ENCODE results near the gene DCTN3. TPM values are rescaled to one million over a fixed set of nuclear protein-coding genes. Genes with fewer than 3 reads are reported as not detected.

DCTN3 gene
- total and polyA plus RNA-seq, 9 of the 15 experiments (the other 6 are each of a cell fraction or from before 2014, with no cell fraction given), result 11.0 to 51.0 (median 41.9) TPM

- Histone ChIP-seq H2AFZ (ENCODE audit: low read depth, low read length) (no peak overlapping the region), H3K27me3 (ENCODE audit: control insufficient read depth in 2 of 2, insufficient read depth in 2 of 2, low read length in 2 of 2) (peaks cover 10 to 64% of the 10 kb centered on the region in 2 experiments), H3K4me3 (no peak overlapping the region), H4K20me1 (replicated peaks; ENCODE audit: control insufficient read depth, insufficient read depth, low read length) (peaks cover 18% of the 10 kb centered on the region), H3K79me2 (ENCODE audit: control insufficient read depth, insufficient read depth, low read length) (no peaks in the 10 kb centered on the region), H3K9me1 (ENCODE audit: control insufficient read depth, insufficient read depth, low read length) (no peaks in the 10 kb centered on the region), H3K4me1 (replicated peaks in 1 of 2; ENCODE audit: control insufficient read depth in 2 of 2, insufficient read depth in 2 of 2, low read length in 2 of 2) (peaks cover 0 to 34% of the 10 kb centered on the region in 2 experiments; a peak in 2 of 5 replicates), H3K36me3 (ENCODE audit: control insufficient read depth, insufficient read depth, low read length) (no peaks in the 10 kb centered on the region), H3K27ac (ENCODE audit: extremely low read depth, low read depth, low read length) (no peak overlapping the region), H3K9ac (ENCODE audit: insufficient read depth in 1 of 2, low read depth in 2 of 2, low read length in 2 of 2) (no peak overlapping the region), H3K4me2 (ENCODE audit: insufficient read depth, low read length) (no peak overlapping the region), H3K9me3 (replicated peaks; ENCODE audit: control insufficient read depth, insufficient read depth, low read depth, low read length) (no peaks in the 10 kb centered on the region)
- no peak for DNase-seq (ENCODE audit: extremely low read depth in 1 of 4, low spot score in 3 of 4)
- WGBS (ENCODE audit: insufficient coverage, low coverage, missing lambda C conversion rate), result 24% methylated on average over 29 of the region's 86 CpGs
- no TSS peak for BruUV-seq (replicated peaks)
- intact Hi-C loops (cut with micrococcal nuclease), result no loop called here
- TF ChIP-seq E2F6 (IDR thresholded peaks at IDR 0.05; ENCODE audit: borderline replicate concordance in 1 of 2, extremely low read depth in 1 of 2, insufficient read depth in 1 of 2, insufficient read length in 1 of 2, low read depth in 1 of 2, low read length in 1 of 2, poor library complexity in 1 of 2, severe bottlenecking in 1 of 2), result peak in 1 of 2 experiments; percentile 18
- no peak for TF ChIP-seq SMARCC2 (IDR thresholded peaks at IDR 0.05; ENCODE audit: low read depth)
- no peak for TF ChIP-seq TBP (optimal IDR thresholded peaks at IDR 0.05; ENCODE audit: low read depth, low read length)
- in situ Hi-C loops (cut with MboI), result no loop called here
- ChIA-PET POLR2A (no interaction called here), CTCF (ENCODE audit: low intra/inter-chr PET ratio) (no interaction called here)
- no peak for FAIRE-seq
- ATAC-seq, result no peak
Observed at GRCh38 chr9:34588671-34589635, 31.3 kb downstream of the DCTN3 start.

Measured in K562 (cell line).